HepG2 (cell line): Measurements from ENCODE around the gene KIRREL3. TPM values are rescaled to one million over a fixed set of nuclear protein-coding genes. Genes with fewer than 3 reads are reported as not detected.

Experiments
- ATAC-seq: fragments of 200-7000 bp; cut with Tn5 transposase; 3 replicates; pipeline ENCODE4 v1.9.1; 2020; ENCODE audit warnings: mild to moderate bottlenecking, moderate library complexity
- BruUV-seq: library from RNA; stranded (reverse); fragments of 400-500 nt; replicated peaks from 2 replicates; lab custom pipeline; 2021; lab: Mats Ljungman, UMichigan
- CTCF ChIA-PET: fragments of 300-600 bp; formaldehyde crosslinking; extraction: SDS; loops from one replicate; lab custom pipeline; 2021; ENCODE audit warnings: low total read pairs, inconsistent platforms, low intra/inter-chr PET ratio; lab: Yijun Ruan, JAX
- POLR2A ChIA-PET: fragments of 350-600 bp; sonication (Branson Sonifier 250); formaldehyde crosslinking; loops from one replicate; lab custom pipeline; 2020; ENCODE audit warnings: antibody characterized with exemption, inconsistent platforms; lab: Yijun Ruan, JAX
- DNase-seq: peaks from one replicate; pipeline ENCODE4 v3.0.0-alpha.2; 2015; ENCODE audit warnings: low spot score
- FAIRE-seq: peaks from 3 replicates; lab custom pipeline; 2011; peaks lifted over from hg19 to GRCh38; lab: Jason Lieb, UNC
- H2AFZ ChIP-seq: one replicate; pipeline ENCODE4 v1.6.1; 2011; ENCODE audit warnings: low read length, inconsistent platforms
- H3K27ac ChIP-seq: fragments of 300-600 bp; 3 replicates; pipeline ENCODE4 v1.8.0; 2011; ENCODE audit warnings: mixed run types, mild to moderate bottlenecking, mixed read lengths, low read length, inconsistent platforms; ENCODE audit not compliant: insufficient read depth; ENCODE audit errors: extremely low read length
- H3K27me3 ChIP-seq, 2 experiments: fragments of 200-600 bp in 1 of 2; 2 replicates in 1 of 2; 3 replicates in 1 of 2; pipeline versions ENCODE4 v1.6.0 to v1.8.0; 2011; ENCODE audit warnings: low read length in 2 of 2, mild to moderate bottlenecking in 2 of 2, moderate library complexity in 2 of 2, inconsistent platforms in 1 of 2; ENCODE audit not compliant: insufficient read depth in 2 of 2, control insufficient read depth in 1 of 2
- H3K36me3 ChIP-seq, 2 experiments: fragments of 200-600 bp in 1 of 2; replicated peaks in 1 of 2; 2 replicates in 1 of 2; 3 replicates in 1 of 2; pipeline versions ENCODE4 v1.5.1 to v1.8.0; 2011; ENCODE audit warnings: low read length in 2 of 2, inconsistent platforms in 1 of 2; ENCODE audit not compliant: insufficient read depth in 2 of 2, control insufficient read depth in 1 of 2
- H3K4me1 ChIP-seq: 2 replicates; pipeline ENCODE4 v1.5.1; 2012; ENCODE audit warnings: low read length, inconsistent platforms; ENCODE audit not compliant: insufficient read depth
- H3K4me2 ChIP-seq: 2 replicates; pipeline ENCODE4 v1.6.0; 2011; ENCODE audit warnings: low read depth, low read length, inconsistent platforms
- H3K4me3 ChIP-seq, 3 experiments: fragments of 200-600 bp in 1 of 3; sonication (generic), shearing (Covaris generic) in 1 of 3; replicated peaks in 1 of 3; 2 replicates each; pipeline ENCODE4 v1.5.1; 2011 to 2016; ENCODE audit warnings: low read length in 3 of 3, inconsistent platforms in 2 of 3, low read depth in 2 of 3, mild to moderate bottlenecking in 2 of 3, control low read depth in 1 of 3, mixed read lengths in 1 of 3; ENCODE audit not compliant: insufficient read depth in 1 of 3
- H3K79me2 ChIP-seq: one replicate; pipeline ENCODE4 v1.6.1; 2011; ENCODE audit warnings: low read length, inconsistent platforms; ENCODE audit not compliant: insufficient read depth
- H3K9ac ChIP-seq: 2 replicates; pipeline ENCODE4 v1.6.0; 2011; ENCODE audit warnings: mild to moderate bottlenecking, low read depth, low read length, inconsistent platforms; ENCODE audit not compliant: insufficient read depth
- H3K9me3 ChIP-seq: 2 replicates; pipeline ENCODE4 v1.5.1; 2012; ENCODE audit warnings: mild to moderate bottlenecking, low read length
- H4K20me1 ChIP-seq: 2 replicates; pipeline ENCODE4 v1.6.0; 2011; ENCODE audit warnings: inconsistent platforms, mild to moderate bottlenecking, low read length, moderate library complexity; ENCODE audit not compliant: insufficient read depth
- DMAP1 ChIP-seq: IDR thresholded peaks from 2 replicates; pipeline ENCODE4 v1.6.1; 2016
- IRF2 ChIP-seq: IDR thresholded peaks from 2 replicates; pipeline ENCODE4 v1.6.1; 2018; ENCODE audit warnings: missing genetic modification reagents, missing compliant biosample characterization
- SMC3 ChIP-seq: IDR thresholded peaks from 2 replicates; pipeline ENCODE4 v1.6.1; 2011; ENCODE audit warnings: low read length, improper control_type of control experiment
- TP53 ChIP-seq: sonication (generic); formaldehyde crosslinking; conservative IDR thresholded peaks from 2 replicates; pipeline ENCODE4 v1.4.0; 2020; ENCODE audit warnings: missing genetic modification reagents
- ZBTB33 ChIP-seq: sonication (generic); formaldehyde crosslinking; IDR thresholded peaks from 2 replicates; pipeline ENCODE4 v1.4.0; 2020; ENCODE audit warnings: missing genetic modification reagents
- ZNF180 ChIP-seq: sonication (generic); formaldehyde crosslinking; IDR thresholded peaks from 2 replicates; pipeline ENCODE4 v1.4.0; 2020; ENCODE audit warnings: low read depth, missing genetic modification reagents, borderline replicate concordance
- ZNF331 ChIP-seq: sonication (generic); formaldehyde crosslinking; IDR thresholded peaks from 2 replicates; pipeline ENCODE4 v1.4.0; 2020; ENCODE audit warnings: missing genetic modification reagents
- ZNF556 ChIP-seq: sonication (generic); formaldehyde crosslinking; IDR thresholded peaks from 2 replicates; pipeline ENCODE4 v1.4.0; 2020; ENCODE audit warnings: mild to moderate bottlenecking, missing genetic modification reagents, borderline replicate concordance
- ZNF598 ChIP-seq: sonication (generic); formaldehyde crosslinking; IDR thresholded peaks from 2 replicates; pipeline ENCODE4 v1.5.1; 2020; ENCODE audit warnings: mild to moderate bottlenecking, missing genetic modification reagents, borderline replicate concordance
- ZZZ3 ChIP-seq: sonication (generic); formaldehyde crosslinking; IDR thresholded peaks from 2 replicates; pipeline ENCODE4 v1.4.0; 2020; ENCODE audit warnings: missing genetic modification reagents, mild to moderate bottlenecking, borderline replicate concordance
- WGBS: methylation state at CpG from one replicate; pipeline ENCODE4 v1.1.6; 2017; ENCODE audit warnings: low lambda C conversion rate; 5-methylcytosine and 5-hydroxymethylcytosine counted together
- in situ Hi-C: cut with HindIII; loops from 2 replicates; pipeline ENCODE4 v1.10.0; 2017; ENCODE audit warnings: low pct_unique_long_range_greater_than_20kb; ENCODE audit not compliant: extremely low pct_ligation_motif_present
- intact Hi-C: fragments of 100-400 bp; cut with micrococcal nuclease; formaldehyde crosslinking; loops from one replicate; pipeline ENCODE4 v1.10.0; 2022; ENCODE audit not compliant: unreplicated experiment
- polyA plus RNA-seq, 8 experiments: library from polyadenylated mRNA; depleted of rRNA in 3 of 8; stranded (reverse) in 7 of 8; unstranded in 1 of 8; fragments of >200 nt; fragmentation: Illumina TruSeq in 4 of 8; extraction: Trizol in 4 of 8; gene quantifications; 2 replicates each; pipeline versions ENCODE4 v1.2.1 to v1.2.3, GENCODE V29; 2011 to 2016; ENCODE audit warnings: low read depth in 4 of 8, missing spikeins in 1 of 8, mixed read lengths in 1 of 8; ENCODE audit not compliant: insufficient read depth in 1 of 8
- total RNA-seq, 5 experiments: library from RNA; depleted of rRNA; stranded (reverse); fragments of >200 nt; fragmentation: Illumina TruSeq; extraction: Trizol; gene quantifications; 2 replicates each; pipeline ENCODE4 v1.2.3, GENCODE V29; 2016; ENCODE audit warnings: low read depth in 1 of 5

Gene KIRREL3
- total and polyA plus RNA-seq, 2 of the 13 experiments (the other 11 are each of a cell fraction or from before 2014, with no cell fraction given) = not detected

DNA sequence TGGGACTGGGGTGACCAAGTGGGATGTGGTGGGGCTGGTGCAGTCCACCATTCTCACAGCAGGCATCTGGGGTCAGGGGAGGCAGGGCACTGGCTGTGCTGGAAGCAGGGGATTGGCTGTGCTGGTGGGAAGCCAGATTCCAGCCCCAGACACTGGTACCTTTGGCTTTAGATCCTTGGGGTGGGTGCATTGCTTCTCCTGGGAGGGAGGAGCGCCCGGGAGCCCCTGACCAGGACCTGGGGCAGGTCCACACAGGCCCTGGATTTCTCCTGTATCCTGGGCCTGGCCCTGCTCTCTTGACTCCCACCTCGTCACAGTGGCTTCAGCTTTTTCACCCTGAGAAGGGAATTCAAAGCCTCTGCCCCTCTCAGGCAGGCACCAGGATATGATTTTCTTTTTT is 606.5 kb downstream of the KIRREL3 start:
- BruUV-seq = no TSS peak
- Histone ChIP-seq H3K27ac (no peak overlapping the region), H3K27me3 (no peaks in the 10 kb centered on the region), H3K79me2 (peaks cover 2% of the 10 kb centered on the region), H3K4me1 (no peaks in the 10 kb centered on the region), H3K36me3 (no peaks in the 10 kb centered on the region), H4K20me1 (no peaks in the 10 kb centered on the region), H3K9ac (no peak overlapping the region), H2AFZ (no peak overlapping the region), H3K4me2 (no peak overlapping the region), H3K9me3 (no peaks in the 10 kb centered on the region), H3K4me3 (no peak overlapping the region)
- ChIA-PET POLR2A (no interaction called here), CTCF (no interaction called here)
- intact Hi-C loops = no loop called here
- no peak for FAIRE-seq
- ATAC-seq = no peak
- TF ChIP-seq SMC3 = no peak
- no peak for TF ChIP-seq ZNF556 (CRISPR knock-in tag)
- TF ChIP-seq ZNF331 (CRISPR knock-in tag) = no peak
- no peak for TF ChIP-seq TP53
- TF ChIP-seq ZBTB33 (CRISPR knock-in tag) = no peak
- TF ChIP-seq DMAP1 (CRISPR knock-in tag) = no peak
- TF ChIP-seq ZZZ3 (CRISPR knock-in tag) = no peak
- TF ChIP-seq ZNF180 (CRISPR knock-in tag) = no peak
- no peak for TF ChIP-seq IRF2 (CRISPR knock-in tag)
- no peak for TF ChIP-seq ZNF598 (CRISPR knock-in tag)
- no peak for DNase-seq
- in situ Hi-C loops = no loop called here
- WGBS = 90% methylated on average over 3 of the region's 3 CpGs
